HepG2 (cell line): ENCODE measurements around the gene EVI5. TPM values are rescaled to one million over a fixed set of nuclear protein-coding genes. Genes with fewer than 3 reads are reported as not detected.
A peak's percentile ranks its signal among the peaks of the same experiment; 100 is the strongest.

Experiments used
- ATAC-seq: fragments of 200-7000 bp; cut with Tn5 transposase; 3 replicates; pipeline ENCODE4 v1.9.1; 2020; ENCODE audit warnings: mild to moderate bottlenecking, moderate library complexity
- BruUV-seq: library from RNA; stranded (reverse); fragments of 400-500 nt; replicated peaks from 2 replicates; lab custom pipeline; 2021; lab: Mats Ljungman, UMichigan
- CTCF ChIA-PET: fragments of 300-600 bp; formaldehyde crosslinking; extraction: SDS; loops from one replicate; lab custom pipeline; 2021; ENCODE audit warnings: low total read pairs, inconsistent platforms, low intra/inter-chr PET ratio; lab: Yijun Ruan, JAX
- POLR2A ChIA-PET: fragments of 350-600 bp; sonication (Branson Sonifier 250); formaldehyde crosslinking; loops from one replicate; lab custom pipeline; 2020; ENCODE audit warnings: antibody characterized with exemption, inconsistent platforms; lab: Yijun Ruan, JAX
- DNase-seq: peaks from one replicate; pipeline ENCODE4 v3.0.0-alpha.2; 2015; ENCODE audit warnings: low spot score
- FAIRE-seq: peaks from 3 replicates; lab custom pipeline; 2011; peaks lifted over from hg19 to GRCh38; lab: Jason Lieb, UNC
- H2AFZ ChIP-seq: one replicate; pipeline ENCODE4 v1.6.1; 2011; ENCODE audit warnings: low read length, inconsistent platforms
- H3K27ac ChIP-seq: fragments of 300-600 bp; 3 replicates; pipeline ENCODE4 v1.8.0; 2011; ENCODE audit warnings: mixed run types, mild to moderate bottlenecking, mixed read lengths, low read length, inconsistent platforms; ENCODE audit not compliant: insufficient read depth; ENCODE audit errors: extremely low read length
- H3K27me3 ChIP-seq, 2 experiments: fragments of 200-600 bp in 1 of 2; 2 replicates in 1 of 2; 3 replicates in 1 of 2; pipeline versions ENCODE4 v1.6.0 to v1.8.0; 2011; ENCODE audit warnings: low read length in 2 of 2, mild to moderate bottlenecking in 2 of 2, moderate library complexity in 2 of 2, inconsistent platforms in 1 of 2; ENCODE audit not compliant: insufficient read depth in 2 of 2, control insufficient read depth in 1 of 2
- H3K36me3 ChIP-seq, 2 experiments: fragments of 200-600 bp in 1 of 2; replicated peaks in 1 of 2; 2 replicates in 1 of 2; 3 replicates in 1 of 2; pipeline versions ENCODE4 v1.5.1 to v1.8.0; 2011; ENCODE audit warnings: low read length in 2 of 2, inconsistent platforms in 1 of 2; ENCODE audit not compliant: insufficient read depth in 2 of 2, control insufficient read depth in 1 of 2
- H3K4me1 ChIP-seq: 2 replicates; pipeline ENCODE4 v1.5.1; 2012; ENCODE audit warnings: low read length, inconsistent platforms; ENCODE audit not compliant: insufficient read depth
- H3K4me2 ChIP-seq: 2 replicates; pipeline ENCODE4 v1.6.0; 2011; ENCODE audit warnings: low read depth, low read length, inconsistent platforms
- H3K4me3 ChIP-seq, 3 experiments: fragments of 200-600 bp in 1 of 3; sonication (generic), shearing (Covaris generic) in 1 of 3; replicated peaks in 1 of 3; 2 replicates each; pipeline ENCODE4 v1.5.1; 2011 to 2016; ENCODE audit warnings: low read length in 3 of 3, inconsistent platforms in 2 of 3, low read depth in 2 of 3, mild to moderate bottlenecking in 2 of 3, control low read depth in 1 of 3, mixed read lengths in 1 of 3; ENCODE audit not compliant: insufficient read depth in 1 of 3
- H3K79me2 ChIP-seq: one replicate; pipeline ENCODE4 v1.6.1; 2011; ENCODE audit warnings: low read length, inconsistent platforms; ENCODE audit not compliant: insufficient read depth
- H3K9ac ChIP-seq: 2 replicates; pipeline ENCODE4 v1.6.0; 2011; ENCODE audit warnings: mild to moderate bottlenecking, low read depth, low read length, inconsistent platforms; ENCODE audit not compliant: insufficient read depth
- H3K9me3 ChIP-seq: 2 replicates; pipeline ENCODE4 v1.5.1; 2012; ENCODE audit warnings: mild to moderate bottlenecking, low read length
- H4K20me1 ChIP-seq: 2 replicates; pipeline ENCODE4 v1.6.0; 2011; ENCODE audit warnings: inconsistent platforms, mild to moderate bottlenecking, low read length, moderate library complexity; ENCODE audit not compliant: insufficient read depth
- ASH2L ChIP-seq: fragments of 300-600, 200-600 bp; sonication (generic); IDR thresholded peaks from 2 replicates; pipeline ENCODE4 v1.7.0; 2017; ENCODE audit warnings: low read depth, mild to moderate bottlenecking, moderate library complexity, mixed read lengths, low read length; ENCODE audit not compliant: insufficient read length
- CHCHD3 ChIP-seq: sonication (generic); formaldehyde crosslinking; IDR thresholded peaks from 2 replicates; pipeline ENCODE4 v1.8.0; 2022; ENCODE audit warnings: mild to moderate bottlenecking, missing genetic modification reagents, moderate library complexity
- DR1 ChIP-seq: sonication (generic); formaldehyde crosslinking; IDR thresholded peaks from 2 replicates; pipeline ENCODE4 v1.8.0; 2021; ENCODE audit warnings: mild to moderate bottlenecking, missing genetic modification reagents, inconsistent platforms
- E2F2 ChIP-seq: sonication (generic); formaldehyde crosslinking; IDR thresholded peaks from 2 replicates; pipeline ENCODE4 v1.4.0; 2020; ENCODE audit warnings: missing genetic modification reagents, borderline replicate concordance
- E2F5 ChIP-seq: sonication (generic); formaldehyde crosslinking; conservative IDR thresholded peaks from 2 replicates; pipeline ENCODE4 v1.4.0; 2020; ENCODE audit warnings: missing genetic modification reagents
- MED8 ChIP-seq: sonication (generic); formaldehyde crosslinking; IDR thresholded peaks from 2 replicates; pipeline ENCODE4 v1.8.1; 2023; ENCODE audit warnings: mild to moderate bottlenecking, missing genetic modification reagents; ENCODE audit not compliant: insufficient replicate concordance
- PBX2 ChIP-seq: IDR thresholded peaks from 2 replicates; pipeline ENCODE4 v1.6.1; 2016; ENCODE audit warnings: control low read depth
- SKI ChIP-seq: fragments of 450-650 bp; IDR thresholded peaks from one replicate; pipeline ENCODE4 v1.6.1; 2018; ENCODE audit warnings: mild to moderate bottlenecking; ENCODE audit not compliant: partially characterized antibody
- SP140L ChIP-seq: sonication (generic); formaldehyde crosslinking; IDR thresholded peaks from 2 replicates; pipeline ENCODE4 v1.4.0; 2020; ENCODE audit warnings: missing genetic modification reagents, borderline replicate concordance
- STAG1 ChIP-seq: sonication (generic); formaldehyde crosslinking; IDR thresholded peaks from 2 replicates; pipeline ENCODE4 v1.4.0; 2020; ENCODE audit warnings: missing genetic modification reagents
- TRIM24 ChIP-seq: sonication (generic); formaldehyde crosslinking; IDR thresholded peaks from 2 replicates; pipeline ENCODE4 v1.8.0; 2022; ENCODE audit warnings: mild to moderate bottlenecking, missing genetic modification reagents
- XRCC5 ChIP-seq: fragments of 200-400 bp; formaldehyde crosslinking; optimal IDR thresholded peaks from 2 replicates; pipeline ENCODE3; 2017; ENCODE audit warnings: mild to moderate bottlenecking, low read length
- ZBTB37 ChIP-seq: sonication (generic); formaldehyde crosslinking; IDR thresholded peaks from 2 replicates; pipeline ENCODE4 v1.4.0; 2020; ENCODE audit warnings: mild to moderate bottlenecking, missing genetic modification reagents
- ZBTB49 ChIP-seq: sonication (generic); formaldehyde crosslinking; IDR thresholded peaks from 2 replicates; pipeline ENCODE4 v1.4.0; 2020; ENCODE audit warnings: missing genetic modification reagents, borderline replicate concordance
- ZNF263 ChIP-seq: sonication (generic); formaldehyde crosslinking; IDR thresholded peaks from 2 replicates; pipeline ENCODE4 v1.4.0; 2020; ENCODE audit warnings: missing genetic modification reagents
- WGBS: methylation state at CpG from one replicate; pipeline ENCODE4 v1.1.6; 2017; ENCODE audit warnings: low lambda C conversion rate; 5-methylcytosine and 5-hydroxymethylcytosine counted together
- in situ Hi-C: cut with HindIII; loops from 2 replicates; pipeline ENCODE4 v1.10.0; 2017; ENCODE audit warnings: low pct_unique_long_range_greater_than_20kb; ENCODE audit not compliant: extremely low pct_ligation_motif_present
- intact Hi-C: fragments of 100-400 bp; cut with micrococcal nuclease; formaldehyde crosslinking; loops from one replicate; pipeline ENCODE4 v1.10.0; 2022; ENCODE audit not compliant: unreplicated experiment
- polyA plus RNA-seq, 8 experiments: library from polyadenylated mRNA; depleted of rRNA in 3 of 8; stranded (reverse) in 7 of 8; unstranded in 1 of 8; fragments of >200 nt; fragmentation: Illumina TruSeq in 4 of 8; extraction: Trizol in 4 of 8; gene quantifications; 2 replicates each; pipeline versions ENCODE4 v1.2.1 to v1.2.3, GENCODE V29; 2011 to 2016; ENCODE audit warnings: low read depth in 4 of 8, missing spikeins in 1 of 8, mixed read lengths in 1 of 8; ENCODE audit not compliant: insufficient read depth in 1 of 8
- total RNA-seq, 5 experiments: library from RNA; depleted of rRNA; stranded (reverse); fragments of >200 nt; fragmentation: Illumina TruSeq; extraction: Trizol; gene quantifications; 2 replicates each; pipeline ENCODE4 v1.2.3, GENCODE V29; 2016; ENCODE audit warnings: low read depth in 1 of 5

Gene EVI5
- total and polyA plus RNA-seq, 2 of the 13 experiments (the other 11 are each of a cell fraction or from before 2014, with no cell fraction given) = 4.0 to 12.6 TPM

- Histone ChIP-seq H4K20me1 (no peaks in the 10 kb centered on the region), H3K27me3 (no peaks in the 10 kb centered on the region; a peak in 2 of 5 replicates), H3K79me2 (no peaks in the 10 kb centered on the region), H3K36me3 (no peaks in the 10 kb centered on the region), H3K4me3 (peak overlapping the region; percentile 66 to 87 (median 68); a peak in 5 of 6 replicates), H3K4me2 (peak overlapping the region; percentile 80), H3K4me1 (peaks cover 27% of the 10 kb centered on the region), H3K9ac (peak overlapping the region; percentile 78), H2AFZ (peak overlapping the region; percentile 78), H3K9me3 (no peaks in the 10 kb centered on the region), H3K27ac (peak overlapping the region; percentile 77)
- BruUV-seq = TSS peak; percentile 77
- DNase-seq (no peak), FAIRE-seq (peak; percentile 18), ATAC-seq (no peak)
- WGBS = 26% methylated on average over 7 of the region's 7 CpGs
- CTCF ChIA-PET = interaction anchor here (1.4 kb wide), 1 partner anchor 136 kb away, joined by 4 read pairs; no protein-coding TSS in a partner anchor
- in situ Hi-C loops = no loop called here
- POLR2A ChIA-PET = interaction anchor here (1.1 to 3.8 kb wide), 4 partner anchors 10 to 51 kb away, joined by 3 to 26 read pairs (median 20); no protein-coding TSS in a partner anchor
- intact Hi-C loops = loop anchor here (2.0 kb wide), 2 partner anchors 18 to 50 kb away; no protein-coding TSS in a partner anchor
- TF ChIP-seq ZBTB37 (CRISPR knock-in tag) (no peak), DR1 (CRISPR knock-in tag) (no peak), ZNF263 (no peak), SP140L (CRISPR knock-in tag) (no peak), E2F5 (CRISPR knock-in tag) (no peak), TRIM24 (CRISPR knock-in tag) (no peak), E2F2 (CRISPR knock-in tag) (no peak), MED8 (CRISPR knock-in tag) (no peak), SKI (no peak), ZBTB49 (no peak), PBX2 (CRISPR knock-in tag) (no peak), XRCC5 (peak; percentile 15), CHCHD3 (CRISPR knock-in tag) (no peak), ASH2L (peak; percentile 2), STAG1 (CRISPR knock-in tag) (no peak)
Observed at GRCh38 chr1:92487078-92487605, 297.8 kb downstream of the EVI5 start.
